H9 (cell line): ENCODE data around the gene EPHB3. TPM values are rescaled to one million over a fixed set of nuclear protein-coding genes. Genes with fewer than 3 reads are reported as not detected.
A peak's percentile ranks its signal among the peaks of the same experiment; 100 is the strongest.

Source experiments
- DNase-seq: peaks from one replicate; pipeline ENCODE4 v3.0.0-alpha.2; 2017
- H2AFZ ChIP-seq: one replicate; pipeline ENCODE4 v1.6.1; 2013; ENCODE audit warnings: mild to moderate bottlenecking, low read length, control low read depth, moderate library complexity
- H2AK5ac ChIP-seq: 2 replicates; pipeline ENCODE4 v1.6.1; 2013; ENCODE audit warnings: low read length, control low read depth, mixed read lengths; ENCODE audit not compliant: insufficient read length
- H2BK120ac ChIP-seq: one replicate; pipeline ENCODE4 v1.6.1; 2013; ENCODE audit warnings: low read depth, mild to moderate bottlenecking, low read length, control low read depth, inconsistent platforms; ENCODE audit not compliant: poor library complexity, severe bottlenecking
- H2BK12ac ChIP-seq: 2 replicates; pipeline ENCODE4 v1.6.1; 2013; ENCODE audit warnings: low read length, control low read depth, mixed read lengths, low read depth; ENCODE audit not compliant: insufficient read length
- H2BK15ac ChIP-seq: 2 replicates; pipeline ENCODE4 v1.6.1; 2013; ENCODE audit warnings: low read depth, low read length, control low read depth
- H2BK20ac ChIP-seq: one replicate; pipeline ENCODE4 v1.6.1; 2013; ENCODE audit warnings: low read depth, mild to moderate bottlenecking, low read length, control low read depth, inconsistent platforms; ENCODE audit not compliant: poor library complexity, severe bottlenecking
- H2BK5ac ChIP-seq: 2 replicates; pipeline ENCODE4 v1.6.1; 2013; ENCODE audit warnings: low read length, control low read depth, mixed read lengths; ENCODE audit not compliant: insufficient read length
- H3K14ac ChIP-seq: 2 replicates; pipeline ENCODE4 v1.6.1; 2013; ENCODE audit warnings: low read length, control low read depth; ENCODE audit not compliant: insufficient read depth
- H3K18ac ChIP-seq: 2 replicates; pipeline ENCODE4 v1.6.1; 2013; ENCODE audit warnings: low read depth, mild to moderate bottlenecking, mixed read lengths, low read length, control low read depth; ENCODE audit not compliant: insufficient read length
- H3K23ac ChIP-seq: 2 replicates; pipeline ENCODE4 v1.6.1; 2013; ENCODE audit warnings: low read length, control low read depth, mixed read lengths, low read depth; ENCODE audit not compliant: insufficient read length
- H3K23me2 ChIP-seq: 2 replicates; pipeline ENCODE4 v1.6.1; 2013; ENCODE audit warnings: low read depth, mild to moderate bottlenecking, mixed read lengths, low read length, control low read depth; ENCODE audit not compliant: insufficient read length, poor library complexity, severe bottlenecking
- H3K27ac ChIP-seq: 2 replicates; pipeline ENCODE4 v1.5.1; 2013; ENCODE audit warnings: low read length, control low read depth, mixed read lengths, low read depth; ENCODE audit not compliant: insufficient read length
- H3K27me3 ChIP-seq: 2 replicates; pipeline ENCODE4 v1.6.1; 2013; ENCODE audit warnings: low read length, control low read depth, inconsistent platforms; ENCODE audit not compliant: insufficient read depth
- H3K4ac ChIP-seq: 2 replicates; pipeline ENCODE4 v1.6.1; 2013; ENCODE audit warnings: low read depth, mild to moderate bottlenecking, control low read depth, inconsistent platforms, low read length, moderate library complexity
- H3K4me1 ChIP-seq: 2 replicates; pipeline ENCODE4 v1.6.1; 2013; ENCODE audit warnings: low read length, control low read depth, inconsistent platforms; ENCODE audit not compliant: insufficient read depth
- H3K4me2 ChIP-seq: 2 replicates; pipeline ENCODE4 v1.6.1; 2013; ENCODE audit warnings: low read length, control low read depth, mixed read lengths; ENCODE audit not compliant: insufficient read length, insufficient read depth
- H3K56ac ChIP-seq: 2 replicates; pipeline ENCODE4 v1.6.1; 2013; ENCODE audit warnings: low read depth, mild to moderate bottlenecking, mixed read lengths, low read length, control low read depth; ENCODE audit not compliant: insufficient read length
- H3K79me1 ChIP-seq: 2 replicates; pipeline ENCODE4 v1.6.1; 2013; ENCODE audit warnings: low read depth, mild to moderate bottlenecking, moderate library complexity, low read length, control low read depth, inconsistent platforms; ENCODE audit not compliant: insufficient read depth, poor library complexity, severe bottlenecking
- H3K79me2 ChIP-seq: 2 replicates; pipeline ENCODE4 v1.6.1; 2013; ENCODE audit warnings: low read length, control low read depth, inconsistent platforms; ENCODE audit not compliant: insufficient read depth
- H3K9ac ChIP-seq: 2 replicates; pipeline ENCODE4 v1.6.1; 2013; ENCODE audit warnings: low read length, control low read depth, mixed read lengths; ENCODE audit not compliant: insufficient read length; ENCODE audit errors: extremely low read depth
- H3K9me3 ChIP-seq: one replicate; pipeline ENCODE4 v1.6.1; 2013; ENCODE audit warnings: low read depth, low read length, inconsistent platforms; ENCODE audit not compliant: control insufficient read depth
- H3T11ph ChIP-seq: one replicate; pipeline ENCODE4 v1.6.1; 2013; ENCODE audit warnings: mild to moderate bottlenecking, low read length, control low read depth, inconsistent platforms
- H4K20me1 ChIP-seq: one replicate; pipeline ENCODE4 v1.6.1; 2013; ENCODE audit not compliant: control insufficient read depth, insufficient read length, insufficient read depth
- H4K5ac ChIP-seq: 2 replicates; pipeline ENCODE4 v1.6.1; 2013; ENCODE audit warnings: low read depth, mild to moderate bottlenecking, mixed read lengths, low read length, control low read depth; ENCODE audit not compliant: insufficient read length
- H4K8ac ChIP-seq: replicated peaks from 2 replicates; pipeline ENCODE4 v1.6.1; 2013; ENCODE audit warnings: low read length, control low read depth, mixed read lengths, low read depth; ENCODE audit not compliant: insufficient read length
- H4K91ac ChIP-seq: 2 replicates; pipeline ENCODE4 v1.6.1; 2013; ENCODE audit warnings: low read depth, mild to moderate bottlenecking, moderate library complexity, mixed read lengths, low read length, control low read depth; ENCODE audit not compliant: insufficient read length
- H3K27ac Mint-ChIP-seq, 3 experiments: 2 replicates in 2 of 3; 3 replicates in 1 of 3; pipeline ENCODE4 v1.8.0; 2020 to 2021; ENCODE audit warnings: mixed read lengths in 3 of 3, mild to moderate bottlenecking in 1 of 3, moderate library complexity in 1 of 3
- H3K27me3 Mint-ChIP-seq: 2 replicates; pipeline ENCODE4 v1.8.0; 2021; ENCODE audit warnings: low read depth, mild to moderate bottlenecking, moderate library complexity, mixed read lengths
- H3K36me3 Mint-ChIP-seq, 3 experiments: 2 replicates in 2 of 3; 3 replicates in 1 of 3; pipeline ENCODE4 v1.8.0; 2020 to 2021; ENCODE audit warnings: low read depth in 3 of 3, mixed read lengths in 3 of 3; ENCODE audit not compliant: insufficient read depth in 1 of 3
- H3K4me1 Mint-ChIP-seq, 2 experiments: 2 replicates each; pipeline ENCODE4 v1.8.0; 2020; ENCODE audit warnings: mixed read lengths in 2 of 2
- H3K4me3 Mint-ChIP-seq, 2 experiments: 2 replicates in 1 of 2; 3 replicates in 1 of 2; pipeline ENCODE4 v1.8.0; 2020 to 2021; ENCODE audit warnings: mild to moderate bottlenecking in 2 of 2, mixed read lengths in 2 of 2, moderate library complexity in 1 of 2
- H3K9me3 Mint-ChIP-seq, 2 experiments: 2 replicates in 1 of 2; 3 replicates in 1 of 2; pipeline ENCODE4 v1.8.0; 2020; ENCODE audit warnings: mild to moderate bottlenecking in 2 of 2, mixed read lengths in 2 of 2, moderate library complexity in 1 of 2
- CTCF ChIP-seq: fragments of 200-600 bp; sonication (generic); conservative IDR thresholded peaks from 3 replicates; pipeline ENCODE4 v1.8.0; 2021; ENCODE audit warnings: antibody characterized with exemption, mild to moderate bottlenecking
- WGBS: extraction: QIAGEN DNeasy Blood & Tissue Kit; methylation state at CpG from one replicate; pipeline ENCODE4 v1.1.7; 2013; ENCODE audit warnings: missing lambda C conversion rate, low lambda C conversion rate, mixed read lengths; ENCODE audit not compliant: insufficient read length; ENCODE audit errors: extremely low coverage; 5-methylcytosine and 5-hydroxymethylcytosine counted together
- total RNA-seq: library from RNA; stranded (reverse); gene quantifications from 2 replicates; pipeline ENCODE4 v1.2.1, GENCODE V29; 2021

Gene EPHB3
- total RNA-seq, 1 experiment from 2014 or later = 1.0 TPM

GRCh38 chr3:184540777-184541681 lies 20.6 kb upstream of the EPHB3 start:
- no peak overlapping the region for H3K56ac ChIP-seq
- H2BK120ac ChIP-seq = no peak overlapping the region
- no peak overlapping the region for H3K23ac ChIP-seq
- H3T11ph ChIP-seq = no peak overlapping the region
- no peak overlapping the region for H4K5ac ChIP-seq
- H2AFZ ChIP-seq = no peak overlapping the region
- H3K4me3 Mint-ChIP-seq = peak overlapping the region in 1 of 2 experiments; percentile 26; a peak in 2 of 5 replicates
- H3K4ac ChIP-seq = no peak overlapping the region
- H3K9me3 ChIP-seq = no peaks in the 10 kb centered on the region
- no peak overlapping the region for H3K14ac ChIP-seq
- no peak overlapping the region for H2AK5ac ChIP-seq
- H3K27ac Mint-ChIP-seq = no peak overlapping the region
- peaks cover 22% of the 10 kb centered on the region for H3K27me3 Mint-ChIP-seq
- no peaks in the 10 kb centered on the region; the same call in 1 of the 2 replicates for H3K27me3 ChIP-seq
- H3K9me3 Mint-ChIP-seq = no peaks in the 10 kb centered on the region; a peak in 2 of 5 replicates
- no peak overlapping the region for H2BK15ac ChIP-seq
- H2BK12ac ChIP-seq = no peak overlapping the region
- no peaks in the 10 kb centered on the region for H3K36me3 Mint-ChIP-seq
- H3K79me1 ChIP-seq = no peaks in the 10 kb centered on the region
- no peak overlapping the region for H3K18ac ChIP-seq
- no peak overlapping the region for H3K27ac ChIP-seq
- no CpG with 5 or more reads among the region's 14 CpGs for WGBS
- no peak overlapping the region for H3K4me2 ChIP-seq
- H3K23me2 ChIP-seq = peaks cover 3% of the 10 kb centered on the region
- peak; percentile 94 for DNase-seq
- H3K79me2 ChIP-seq = no peaks in the 10 kb centered on the region
- no peak overlapping the region for H4K91ac ChIP-seq
- H4K8ac ChIP-seq = no peak overlapping the region
- H2BK5ac ChIP-seq = no peak overlapping the region
- peak; percentile 94 for TF ChIP-seq CTCF
- peaks cover 24 to 38% of the 10 kb centered on the region in 2 experiments for H3K4me1 Mint-ChIP-seq
- no peak overlapping the region for H3K9ac ChIP-seq
- H4K20me1 ChIP-seq = no peaks in the 10 kb centered on the region
- no peak overlapping the region for H2BK20ac ChIP-seq
- no peaks in the 10 kb centered on the region; the same call in 1 of the 2 replicates for H3K4me1 ChIP-seq
